Activated T-helper 2 cell treated with anti-CD3 and anti-CD28 coated beads, Interferon-gamma antibody, Interleukin-2, Interleukin-4, amounts not matched to agents 10 μg/mL and 5 μg/mL and 100 μg/mL, durations not matched to agents 14 hours and 24 hours and 36 hours (primary cell): ENCODE results near the gene NR0B1. TPM values are rescaled to one million over a fixed set of nuclear protein-coding genes. Genes with fewer than 3 reads are reported as not detected.

ENCODE experiments used
- DNase-seq: peaks from one replicate; pipeline ENCODE4 v3.0.0; 2021; ENCODE audit warnings: low spot score
- H3K27ac Mint-ChIP-seq: one replicate; pipeline ENCODE4 v1.8.0; 2021; ENCODE audit warnings: mixed read lengths
- H3K27me3 Mint-ChIP-seq: one replicate; pipeline ENCODE4 v1.8.0; 2021; ENCODE audit warnings: low read depth, mixed read lengths
- H3K36me3 Mint-ChIP-seq: one replicate; pipeline ENCODE4 v1.8.0; 2021; ENCODE audit warnings: low read depth, mixed read lengths
- H3K4me1 Mint-ChIP-seq: one replicate; pipeline ENCODE4 v1.8.0; 2021; ENCODE audit warnings: low read depth, mixed read lengths
- H3K4me3 Mint-ChIP-seq: one replicate; pipeline ENCODE4 v1.8.0; 2021; ENCODE audit warnings: low read depth, mild to moderate bottlenecking, moderate library complexity, mixed read lengths
- H3K9me3 Mint-ChIP-seq: one replicate; pipeline ENCODE4 v1.8.0; 2021; ENCODE audit warnings: mixed read lengths
- intact Hi-C: fragments of 100-400 bp; cut with micrococcal nuclease; formaldehyde crosslinking; loops from one replicate; pipeline ENCODE4 v1.15.1; 2023
- total RNA-seq: library from RNA; stranded (reverse); gene quantifications from 2 replicates; pipeline ENCODE4 v1.2.3, GENCODE V29; 2022

Gene NR0B1
- not detected in 2 replicates for total RNA-seq

GRCh38 chrX:30309139-30309571 is at the start of gene NR0B1:
Gene NR0B1, minus strand, starts transcription at chrX:30309390. Its CDS starts 27 bp downstream, at chrX:30309363.
- DNase-seq = no peak
- H3K27me3 Mint-ChIP-seq = peaks cover 18% of the 10 kb centered on the region
- H3K36me3 Mint-ChIP-seq = no peaks in the 10 kb centered on the region
- no peak within 1 kb of the TSS for H3K4me3 Mint-ChIP-seq
- H3K9me3 Mint-ChIP-seq = no peaks in the 10 kb centered on the region
- no peaks in the 10 kb centered on the region for H3K4me1 Mint-ChIP-seq
- H3K27ac Mint-ChIP-seq = no peak within 1 kb of the TSS
- intact Hi-C loops = no loop called here

GRCh38 chrX:30349946-30350345 is 40.8 kb upstream of the NR0B1 start:
- Mint-ChIP-seq H3K27ac (no peak overlapping the region), H3K36me3 (no peaks in the 10 kb centered on the region), H3K9me3 (peaks cover 8% of the 10 kb centered on the region), H3K4me3 (no peak overlapping the region), H3K27me3 (no peaks in the 10 kb centered on the region), H3K4me1 (no peaks in the 10 kb centered on the region)
- no peak for DNase-seq
- intact Hi-C loops = no loop called here

GRCh38 chrX:30343206-30343605 is 34.0 kb upstream of the NR0B1 start:
- Mint-ChIP-seq H3K27ac (no peak overlapping the region), H3K4me1 (no peaks in the 10 kb centered on the region)
- intact Hi-C loops = no loop called here

GRCh38 chrX:30340753-30341152 is 31.6 kb upstream of the NR0B1 start:
- Mint-ChIP-seq H3K27ac (no peak overlapping the region), H3K4me1 (no peaks in the 10 kb centered on the region), H3K9me3 (no peaks in the 10 kb centered on the region), H3K36me3 (no peaks in the 10 kb centered on the region), H3K4me3 (no peak overlapping the region), H3K27me3 (no peaks in the 10 kb centered on the region)
- no peak for DNase-seq
- intact Hi-C loops = no loop called here

More at GRCh38 chrX:30343206-30343605, 34.0 kb upstream of the NR0B1 start:
- Mint-ChIP-seq H3K9me3 (no peaks in the 10 kb centered on the region), H3K27me3 (no peaks in the 10 kb centered on the region), H3K4me3 (no peak overlapping the region), H3K36me3 (no peaks in the 10 kb centered on the region)
- DNase-seq = no peak

GRCh38 chrX:30327762-30328161 is 18.6 kb upstream of the NR0B1 start:
- H3K4me3 Mint-ChIP-seq = no peak overlapping the region
- no peaks in the 10 kb centered on the region for H3K4me1 Mint-ChIP-seq
- no peak for DNase-seq
- no peak overlapping the region for H3K27ac Mint-ChIP-seq
- H3K9me3 Mint-ChIP-seq = no peaks in the 10 kb centered on the region
- H3K36me3 Mint-ChIP-seq = no peaks in the 10 kb centered on the region
- no peaks in the 10 kb centered on the region for H3K27me3 Mint-ChIP-seq
- intact Hi-C loops = no loop called here

GRCh38 chrX:30317308-30317707 is 8.1 kb upstream of the NR0B1 start:
- DNase-seq = no peak
- Mint-ChIP-seq H3K9me3 (no peaks in the 10 kb centered on the region), H3K27ac (no peak overlapping the region), H3K4me3 (no peak overlapping the region), H3K4me1 (no peaks in the 10 kb centered on the region), H3K27me3 (no peaks in the 10 kb centered on the region), H3K36me3 (no peaks in the 10 kb centered on the region)
- intact Hi-C loops = no loop called here

- no peak for DNase-seq
- no peak overlapping the region for H3K4me3 Mint-ChIP-seq
- peaks cover 10% of the 10 kb centered on the region for H3K27me3 Mint-ChIP-seq
- H3K27ac Mint-ChIP-seq = no peak overlapping the region
- intact Hi-C loops = no loop called here
- H3K4me1 Mint-ChIP-seq = no peaks in the 10 kb centered on the region
- H3K36me3 Mint-ChIP-seq = no peaks in the 10 kb centered on the region
- no peaks in the 10 kb centered on the region for H3K9me3 Mint-ChIP-seq
Measured at GRCh38 chrX:30313322-30313721, 4.1 kb upstream of the NR0B1 start.

- H3K4me1 Mint-ChIP-seq = no peaks in the 10 kb centered on the region
- intact Hi-C loops = no loop called here
- peaks cover 12% of the 10 kb centered on the region for H3K27me3 Mint-ChIP-seq
- DNase-seq = no peak
- no peak overlapping the region for H3K27ac Mint-ChIP-seq
- H3K36me3 Mint-ChIP-seq = no peaks in the 10 kb centered on the region
- no peak overlapping the region for H3K4me3 Mint-ChIP-seq
- H3K9me3 Mint-ChIP-seq = no peaks in the 10 kb centered on the region
Measured at GRCh38 chrX:30312858-30313257, 3.7 kb upstream of the NR0B1 start.

- Mint-ChIP-seq H3K4me1 (no peaks in the 10 kb centered on the region), H3K4me3 (no peak overlapping the region), H3K27me3 (peaks cover 18% of the 10 kb centered on the region), H3K27ac (no peak overlapping the region), H3K9me3 (no peaks in the 10 kb centered on the region), H3K36me3 (no peaks in the 10 kb centered on the region)
- intact Hi-C loops = no loop called here
- DNase-seq = no peak
Measured at GRCh38 chrX:30310429-30311206, 1.4 kb upstream of the NR0B1 start.

GRCh38 chrX:30308263-30309138 is 689 bp downstream of the NR0B1 start:
- Mint-ChIP-seq H3K9me3 (no peaks in the 10 kb centered on the region), H3K4me1 (no peaks in the 10 kb centered on the region), H3K36me3 (no peaks in the 10 kb centered on the region), H3K4me3 (no peak overlapping the region), H3K27me3 (peaks cover 18% of the 10 kb centered on the region), H3K27ac (no peak overlapping the region)
- intact Hi-C loops = no loop called here
- DNase-seq = no peak

GRCh38 chrX:30307466-30307865 is 1.7 kb downstream of the NR0B1 start:
- Mint-ChIP-seq H3K4me1 (no peaks in the 10 kb centered on the region), H3K27me3 (peaks cover 18% of the 10 kb centered on the region), H3K27ac (no peak overlapping the region), H3K36me3 (no peaks in the 10 kb centered on the region), H3K9me3 (no peaks in the 10 kb centered on the region), H3K4me3 (no peak overlapping the region)
- DNase-seq = no peak
- intact Hi-C loops = no loop called here

- Mint-ChIP-seq H3K36me3 (no peaks in the 10 kb centered on the region), H3K9me3 (no peaks in the 10 kb centered on the region), H3K4me1 (no peaks in the 10 kb centered on the region), H3K4me3 (no peak overlapping the region), H3K27ac (no peak overlapping the region), H3K27me3 (peaks cover 13% of the 10 kb centered on the region)
- no peak for DNase-seq
- intact Hi-C loops = no loop called here
Measured at GRCh38 chrX:30304866-30305265, 4.3 kb downstream of the NR0B1 start.

- no peaks in the 10 kb centered on the region for H3K9me3 Mint-ChIP-seq
- no peaks in the 10 kb centered on the region for H3K36me3 Mint-ChIP-seq
- intact Hi-C loops = no loop called here
- H3K27ac Mint-ChIP-seq = no peak overlapping the region
- no peak for DNase-seq
- H3K27me3 Mint-ChIP-seq = peaks cover 6% of the 10 kb centered on the region
- H3K4me1 Mint-ChIP-seq = no peaks in the 10 kb centered on the region
- H3K4me3 Mint-ChIP-seq = no peak overlapping the region
Measured at GRCh38 chrX:30302956-30303355, 6.2 kb downstream of the NR0B1 start.
